Measurements from ENCODE around the gene CACNG7. TPM values are rescaled to one million over a fixed set of nuclear protein-coding genes. Genes with fewer than 3 reads are reported as not detected.

The CACNG7 gene
- total RNA-seq, 2 experiments from 2014 or later, result not detected

GRCh38 chr19:53883231-53883661 lies 25.8 kb upstream of the CACNG7 start:
- Mint-ChIP-seq H3K9me3 (no peaks in the 10 kb centered on the region), H3K36me3 (ENCODE audit: low read depth) (no peaks in the 10 kb centered on the region), H3K27me3 (peaks cover 14% of the 10 kb centered on the region), H3K27ac (no peak overlapping the region), H3K4me1 (ENCODE audit: low read depth) (peaks cover 14% of the 10 kb centered on the region), H3K4me3 (no peak overlapping the region)
- intact Hi-C loops (cut with micrococcal nuclease), result no loop called here
- DNase-seq (peak; percentile 36), ATAC-seq (no peak)
- POLR2A ChIA-PET, result interaction anchor here (1.3 to 1.7 kb wide), 3 partner anchors 12 to 16 kb away, joined by 4 to 7 read pairs (median 5); partner anchors contain the start of gene MYADM
- TF ChIP-seq CTCF (IDR thresholded peaks at IDR 0.05), result no peak
- CTCF ChIA-PET, result interaction anchor here (2.4 kb wide), 1 partner anchor 16 kb away, joined by 14 read pairs; the partner anchor contains the start of gene MYADM

GRCh38 chr19:53883741-53884140 lies 25.3 kb upstream of the CACNG7 start:
- TF ChIP-seq CTCF (IDR thresholded peaks at IDR 0.05), result no peak
- no peak overlapping the region for H3K4me3 Mint-ChIP-seq
- H3K36me3 Mint-ChIP-seq (ENCODE audit: low read depth), result no peaks in the 10 kb centered on the region
- ChIA-PET CTCF (no interaction called here), POLR2A (interaction anchor here (1.0 to 1.3 kb wide), 2 partner anchors 16 to 17 kb away, joined by 3 to 4 read pairs; partner anchors contain the start of gene MYADM)
- no peaks in the 10 kb centered on the region for H3K9me3 Mint-ChIP-seq
- H3K27ac Mint-ChIP-seq, result no peak overlapping the region
- DNase-seq (no peak), ATAC-seq (no peak)
- H3K27me3 Mint-ChIP-seq, result peaks cover 14% of the 10 kb centered on the region
- peaks cover 13% of the 10 kb centered on the region for H3K4me1 Mint-ChIP-seq (ENCODE audit: low read depth)
- intact Hi-C loops (cut with micrococcal nuclease), result no loop called here

GRCh38 chr19:53884256-53884655 lies 24.8 kb upstream of the CACNG7 start:
- DNase-seq, result no peak
- no peak overlapping the region for H3K27ac Mint-ChIP-seq
- POLR2A ChIA-PET, result interaction anchor here (1.0 to 1.3 kb wide), 2 partner anchors 17 to 18 kb away, joined by 3 to 4 read pairs; partner anchors contain the start of gene MYADM
- CTCF ChIA-PET, result interaction anchor here (1.3 kb wide), 1 partner anchor 24 kb away, joined by 3 read pairs; no protein-coding TSS in a partner anchor
- no peaks in the 10 kb centered on the region for H3K9me3 Mint-ChIP-seq
- no peak overlapping the region for H3K4me3 Mint-ChIP-seq
- no peak for TF ChIP-seq CTCF (IDR thresholded peaks at IDR 0.05)
- H3K36me3 Mint-ChIP-seq (ENCODE audit: low read depth), result no peaks in the 10 kb centered on the region
- peaks cover 9% of the 10 kb centered on the region for H3K4me1 Mint-ChIP-seq (ENCODE audit: low read depth)
- intact Hi-C loops (cut with micrococcal nuclease), result no loop called here
- H3K27me3 Mint-ChIP-seq, result peaks cover 14% of the 10 kb centered on the region
- ATAC-seq, result no peak

- POLR2A ChIA-PET, result interaction anchor here (0.5 kb wide), 1 partner anchor 14 kb away, joined by 4 read pairs; no protein-coding TSS in a partner anchor
- H3K9me3 Mint-ChIP-seq, result no peaks in the 10 kb centered on the region
Measured at GRCh38 chr19:53885036-53885435, 24.0 kb upstream of the CACNG7 start.

More at GRCh38 chr19:53885036-53885435, 24.0 kb upstream of the CACNG7 start:
- Mint-ChIP-seq H3K4me3 (no peak overlapping the region), H3K36me3 (ENCODE audit: low read depth) (no peaks in the 10 kb centered on the region), H3K4me1 (ENCODE audit: low read depth) (peaks cover 11% of the 10 kb centered on the region), H3K27ac (no peak overlapping the region), H3K27me3 (peaks cover 14% of the 10 kb centered on the region)
- DNase-seq (no peak), ATAC-seq (no peak)
- intact Hi-C loops (cut with micrococcal nuclease), result no loop called here
- CTCF ChIA-PET, result interaction anchor here (1.3 kb wide), 1 partner anchor 23 kb away, joined by 3 read pairs; no protein-coding TSS in a partner anchor
- TF ChIP-seq CTCF (IDR thresholded peaks at IDR 0.05), result no peak

All from activated CD8-positive, alpha-beta T cell treated with anti-CD3 and anti-CD28 coated beads for 36 hours (primary cell).